ENCODE results near the gene MLXIP.
A peak's percentile ranks its signal among the peaks of the same experiment; 100 is the strongest.
"Not testable (repeated sequence)": the region's sequence is repeated elsewhere in the genome, so short reads cannot be mapped to it uniquely, and the experiment has no call there.

MLXIP gene

DNA sequence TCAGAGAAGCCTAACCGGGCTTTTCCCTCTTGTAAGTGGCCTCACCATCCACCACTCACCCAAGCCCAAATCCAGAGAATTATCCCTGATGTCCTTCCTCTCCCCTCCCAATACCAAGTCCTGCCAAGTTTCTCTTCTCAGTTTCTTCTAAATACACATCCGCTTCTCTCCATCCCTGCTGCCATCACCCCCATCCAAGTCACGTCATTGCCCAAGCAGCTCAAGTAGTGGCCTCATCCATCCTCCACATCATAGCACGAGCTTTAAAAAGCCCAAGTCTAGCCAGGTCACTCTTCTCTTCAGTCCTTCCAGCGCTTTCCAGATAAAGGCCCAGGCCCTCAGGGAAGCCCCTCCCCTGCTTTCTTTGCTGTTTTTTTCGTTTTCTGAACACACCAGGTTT, 70.1 kb downstream of the MLXIP start:
- no peak for DNase-seq (ENCODE audit: low read depth in 2 of 2)

DNA sequence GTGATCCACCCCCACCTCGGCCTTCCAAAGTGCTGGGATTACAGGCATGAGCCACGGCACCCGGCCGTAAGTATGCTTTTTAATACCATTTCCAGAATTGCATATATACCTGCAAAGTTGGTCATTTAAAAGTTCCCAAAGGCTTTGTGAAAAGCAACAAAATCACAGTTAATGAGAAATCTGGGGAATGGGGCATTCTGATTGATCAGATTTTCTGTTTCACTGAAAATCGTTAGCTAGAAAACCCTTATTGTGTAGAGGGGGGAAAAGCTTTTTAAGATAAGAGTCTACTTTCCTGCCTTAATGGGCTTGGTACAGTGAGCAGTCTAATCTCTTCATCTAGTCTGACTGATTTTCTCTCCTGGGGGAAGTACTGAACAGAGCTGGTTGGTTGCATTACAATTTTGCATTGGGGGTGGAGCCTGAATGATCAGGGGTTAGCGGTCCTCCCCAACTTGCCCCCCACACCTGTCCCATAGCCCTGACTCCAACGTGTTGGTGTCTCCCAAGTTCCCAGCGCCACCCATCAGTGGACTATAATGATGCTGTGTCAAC, 71.6 kb downstream of the MLXIP start:
- no peak for DNase-seq (ENCODE audit: low read depth in 2 of 2)

- DNase-seq (ENCODE audit: low read depth in 2 of 2): no peak
Observed at GRCh38 chr12:122152754-122153153, 74.2 kb downstream of the MLXIP start.

DNA sequence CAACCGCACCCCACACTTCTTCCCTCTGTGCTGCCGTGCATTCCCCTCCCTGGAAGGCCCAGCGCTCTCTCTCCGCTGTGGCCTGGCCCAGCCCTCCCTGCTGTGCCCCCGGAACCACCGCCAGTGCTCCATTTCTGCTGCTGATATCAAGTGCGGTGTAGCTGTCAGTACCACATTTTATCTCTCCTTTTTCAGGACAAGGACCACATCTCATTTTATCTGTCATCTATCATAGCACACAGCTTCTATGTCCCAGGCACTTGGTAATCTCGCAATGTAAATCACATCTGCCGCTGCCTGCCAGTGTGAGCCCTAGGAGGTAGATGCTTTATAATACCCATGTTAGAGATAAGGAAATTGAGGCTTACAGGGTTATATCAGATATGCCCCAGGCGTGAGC, 77.1 kb downstream of the MLXIP start:
- DNase-seq (ENCODE audit: low read depth in 2 of 2): no peak

GRCh38 chr12:122158700-122159285, 80.2 kb downstream of the MLXIP start:
- DNase-seq (ENCODE audit: low read depth in 2 of 2): no peak

DNA sequence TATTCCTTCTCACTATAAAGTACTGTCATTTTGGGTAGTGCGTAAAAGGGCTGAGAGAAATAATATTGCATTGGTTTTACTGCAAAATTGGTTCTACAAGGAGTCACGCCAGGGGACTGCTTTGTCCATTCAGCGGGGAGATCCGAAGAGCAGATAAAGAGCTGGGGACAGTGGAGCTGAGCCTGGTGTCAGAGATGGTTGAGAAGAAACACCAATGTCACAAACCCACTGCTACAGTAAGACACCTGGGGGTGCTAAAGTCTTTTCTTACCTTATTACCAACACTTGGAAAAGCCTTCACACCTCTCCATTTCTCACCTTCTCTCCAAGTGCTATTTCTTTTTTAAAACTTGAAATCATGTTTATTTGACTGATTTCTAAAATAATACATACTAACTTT, 81.3 kb downstream of the MLXIP start:
- DNase-seq (ENCODE audit: low read depth in 2 of 2): no peak

DNA sequence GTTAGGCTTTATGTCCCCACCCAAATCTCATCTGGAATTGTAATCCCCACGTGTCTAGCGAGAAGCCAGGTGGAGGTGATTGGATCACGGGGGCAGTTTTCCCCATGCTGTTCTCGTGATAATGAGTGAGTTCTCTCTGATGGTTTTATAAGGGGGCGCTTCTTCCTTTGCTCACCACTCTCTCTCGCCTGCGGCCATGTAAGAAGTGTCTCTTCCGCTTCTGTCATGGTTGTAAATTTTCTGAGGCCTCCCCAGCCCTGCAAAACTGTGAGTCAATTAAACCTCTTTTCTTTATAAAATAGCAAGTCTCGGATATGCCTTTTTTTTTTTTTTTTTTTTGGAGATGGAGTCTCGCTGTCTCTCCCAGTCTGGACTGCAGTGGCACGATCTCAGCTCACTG, 82.2 kb downstream of the MLXIP start:
- DNase-seq (ENCODE audit: low read depth in 2 of 2): no peak

DNA sequence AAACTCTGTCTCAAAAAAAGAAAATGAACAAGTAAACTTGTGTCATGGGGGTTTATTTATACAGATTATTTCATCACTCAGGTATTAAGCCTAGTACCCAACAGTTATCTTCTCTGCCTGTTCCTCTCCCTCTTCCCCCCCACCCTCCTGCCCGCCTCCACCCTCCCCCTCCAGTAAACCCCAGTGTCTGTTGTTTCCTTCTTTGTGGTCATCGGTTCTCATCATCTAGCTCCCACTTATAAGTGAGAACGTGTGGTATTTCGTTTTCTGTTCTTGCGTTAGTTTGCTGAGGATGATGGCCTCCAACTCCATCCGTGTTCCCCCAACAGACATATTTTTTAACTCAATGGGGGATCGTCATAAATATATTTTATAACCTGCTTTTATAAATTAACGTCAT, 83.1 kb downstream of the MLXIP start:
- no peak for DNase-seq (ENCODE audit: low read depth in 2 of 2)

- DNase-seq (ENCODE audit: low read depth in 2 of 2): no peak
Observed at GRCh38 chr12:122162976-122163375, 84.4 kb downstream of the MLXIP start.

GRCh38 chr12:122166422-122167349, 88.1 kb downstream of the MLXIP start:
- DNase-seq (ENCODE audit: low read depth in 2 of 2): peak; percentile 43 to 72

- no peak for DNase-seq (ENCODE audit: low read depth in 2 of 2)
Observed at GRCh38 chr12:122167356-122167925, 88.9 kb downstream of the MLXIP start.

GRCh38 chr12:122168492-122168891, 89.9 kb downstream of the MLXIP start:
- DNase-seq (ENCODE audit: low read depth in 2 of 2): no peak

GRCh38 chr12:122171399-122171798, 92.8 kb downstream of the MLXIP start:
- DNase-seq (ENCODE audit: low read depth in 2 of 2): no peak

DNA sequence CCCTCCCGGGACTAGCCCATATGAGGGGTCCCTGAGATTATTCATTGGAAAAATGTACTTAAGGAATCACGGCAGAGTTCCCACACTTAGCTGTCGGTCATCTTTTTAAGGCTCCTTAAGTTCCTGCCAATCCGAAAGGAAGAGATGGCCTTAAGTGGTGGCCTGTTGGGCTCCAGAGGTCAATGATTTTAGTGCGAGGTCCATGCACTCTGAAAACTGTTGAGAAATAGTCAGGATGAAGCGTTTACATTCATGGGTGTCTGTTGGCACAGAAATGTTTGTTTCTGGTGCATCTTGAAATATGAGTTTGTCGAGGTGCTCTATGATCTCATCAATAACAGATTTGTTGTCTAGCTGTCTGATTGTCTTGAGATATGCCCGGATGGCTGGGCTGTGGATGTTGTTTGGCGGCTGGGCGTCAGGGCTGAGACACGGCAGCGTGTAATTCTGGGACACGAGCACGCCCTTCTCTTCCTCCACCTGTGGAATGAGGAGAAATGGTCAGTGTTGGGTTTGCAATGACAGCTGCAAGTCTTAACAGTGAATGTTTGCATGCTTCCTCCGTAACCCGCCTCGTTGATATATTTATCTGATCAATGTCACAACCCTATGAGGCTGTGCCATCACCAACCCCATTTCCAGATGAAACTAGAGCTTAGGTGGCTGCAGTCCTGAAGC, 93.8 kb downstream of the MLXIP start:
- DNase-seq (ENCODE audit: low read depth in 2 of 2): no peak

GRCh38 chr12:122174155-122174845, 95.7 kb downstream of the MLXIP start, which contains the start of gene IL31:
TSS of gene IL31 (minus strand) at chr12:122174221. CDS start at chr12:122174172, 49 bp downstream.
- DNase-seq (ENCODE audit: low read depth in 2 of 2): peak in 1 of 2 donors; percentile 57

DNA sequence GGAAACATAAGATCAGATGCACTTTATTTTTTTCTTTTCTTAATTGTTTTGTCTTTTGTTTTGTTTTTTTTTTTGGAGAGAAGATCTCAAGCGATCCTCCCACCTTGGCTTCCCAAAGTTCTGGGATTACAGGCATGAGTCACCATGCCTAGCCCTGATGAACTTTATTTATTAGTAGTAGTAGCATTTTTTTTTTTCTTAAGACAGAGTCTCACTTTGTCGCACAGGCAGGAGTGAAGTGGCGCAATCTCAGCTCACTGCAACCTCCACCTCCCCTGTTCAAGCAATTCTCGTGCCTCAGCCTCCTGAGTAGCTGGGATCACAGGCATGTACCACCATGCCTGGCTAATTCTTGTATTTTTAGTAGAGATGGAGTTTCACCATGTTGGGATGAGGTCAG, 97.9 kb downstream of the MLXIP start:
- not testable (repeated sequence) for DNase-seq (ENCODE audit: low read depth in 2 of 2)

- DNase-seq (ENCODE audit: low read depth in 2 of 2): no peak
Observed at GRCh38 chr12:122182887-122183587, 104.5 kb downstream of the MLXIP start, which contains the start of gene LRRC43. TSS of gene LRRC43 (plus strand) at chr12:122183123. CDS start at chr12:122183145, 22 bp downstream.

DNA sequence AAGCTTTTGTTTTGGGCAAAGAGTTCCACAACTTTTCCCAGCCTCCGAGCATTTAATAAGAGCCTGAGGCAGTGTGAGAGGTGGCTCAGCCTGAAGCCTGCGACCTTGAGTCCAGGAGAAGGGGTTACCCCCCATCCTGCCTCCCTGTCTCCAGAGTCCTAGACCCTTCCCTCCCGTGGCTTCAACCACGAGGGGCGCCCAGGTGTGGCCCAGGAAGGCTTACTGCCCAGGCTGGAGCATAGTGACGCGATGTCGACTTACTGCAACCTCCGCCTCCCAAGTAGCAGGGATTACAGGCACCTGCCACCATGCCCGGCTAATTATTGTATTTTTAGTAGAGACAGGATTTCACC, 105.0 kb downstream of the MLXIP start:
- no peak for DNase-seq (ENCODE audit: low read depth in 2 of 2)

GRCh38 chr12:122184517-122184916, 106.0 kb downstream of the MLXIP start:
- DNase-seq (ENCODE audit: low read depth in 2 of 2): no peak

DNA sequence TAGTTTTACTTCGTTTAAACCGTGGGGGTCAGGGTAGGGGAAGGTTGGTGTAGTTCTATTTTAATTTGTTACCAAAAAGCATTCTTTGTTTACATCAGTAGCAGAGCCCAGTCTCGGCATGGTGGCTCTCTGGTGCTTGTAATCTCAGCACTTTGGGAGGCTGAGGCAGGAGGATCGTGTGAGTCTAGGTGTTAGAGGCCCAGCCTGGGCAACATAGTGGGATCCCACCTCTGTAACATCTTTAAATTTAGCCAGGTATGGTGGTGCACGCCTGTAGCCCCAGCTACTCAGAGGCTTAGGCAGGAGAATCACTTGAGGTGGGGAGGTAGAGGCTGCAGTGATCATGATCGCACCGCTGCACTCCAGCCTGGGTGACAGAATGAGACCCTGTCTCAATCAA, 106.5 kb downstream of the MLXIP start:
- DNase-seq (ENCODE audit: low read depth in 2 of 2): no peak

Data from stimulated activated CD8-positive, alpha-beta memory T cell treated with anti-CD3 and anti-CD28 coated beads, Interleukin-15, amount 100 ng/mL, for 48 hours (primary cell).